ENCODE data around the gene LRBA.
"Not testable (repeated sequence)": the region's sequence is repeated elsewhere in the genome, so short reads cannot be mapped to it uniquely, and the experiment has no call there.

The LRBA gene

GRCh38 chr4:150943126-150943525 lies 72.0 kb downstream of the LRBA start:
- DNase-seq (ENCODE audit: low spot score): no peak

- no peak for DNase-seq (ENCODE audit: low spot score)
Measured at GRCh38 chr4:150942539-150942938, 72.5 kb downstream of the LRBA start.

- no peak for DNase-seq (ENCODE audit: low spot score)
Measured at GRCh38 chr4:150940123-150940522, 75.0 kb downstream of the LRBA start.

- DNase-seq (ENCODE audit: low spot score): no peak
Measured at GRCh38 chr4:150939530-150939929, 75.6 kb downstream of the LRBA start.

- no peak for DNase-seq (ENCODE audit: low spot score)
Measured at GRCh38 chr4:150938873-150939499, 76.1 kb downstream of the LRBA start.

- DNase-seq (ENCODE audit: low spot score): no peak
Measured at GRCh38 chr4:150938417-150938816, 76.7 kb downstream of the LRBA start.

- no peak for DNase-seq (ENCODE audit: low spot score)
Measured at GRCh38 chr4:150934022-150934421, 81.1 kb downstream of the LRBA start.

- DNase-seq (ENCODE audit: low spot score): no peak
Measured at GRCh38 chr4:150931796-150932195, 83.3 kb downstream of the LRBA start.

- DNase-seq (ENCODE audit: low spot score): no peak
Measured at GRCh38 chr4:150931005-150931404, 84.1 kb downstream of the LRBA start.

GRCh38 chr4:150923945-150924344 lies 91.1 kb downstream of the LRBA start:
- no peak for DNase-seq (ENCODE audit: low spot score)

GRCh38 chr4:150921486-150921885 lies 93.6 kb downstream of the LRBA start:
- not testable (repeated sequence) for DNase-seq (ENCODE audit: low spot score)

GRCh38 chr4:150918562-150918961 lies 96.5 kb downstream of the LRBA start:
- DNase-seq (ENCODE audit: low spot score): not testable (repeated sequence)

GRCh38 chr4:150911326-150911725 lies 103.8 kb downstream of the LRBA start:
- DNase-seq (ENCODE audit: low spot score): no peak

- no peak for DNase-seq (ENCODE audit: low spot score)
Measured at GRCh38 chr4:150909116-150909515, 106.0 kb downstream of the LRBA start.

- no peak for DNase-seq (ENCODE audit: low spot score)
Measured at GRCh38 chr4:150906987-150907633, 108.0 kb downstream of the LRBA start.

GRCh38 chr4:150904671-150905070 lies 110.4 kb downstream of the LRBA start:
- no peak for DNase-seq (ENCODE audit: low spot score)

- DNase-seq (ENCODE audit: low spot score): no peak
Measured at GRCh38 chr4:150903603-150904002, 111.5 kb downstream of the LRBA start.

- no peak for DNase-seq (ENCODE audit: low spot score)
Measured at GRCh38 chr4:150896497-150896896, 118.6 kb downstream of the LRBA start.

- no peak for DNase-seq (ENCODE audit: low spot score)
Measured at GRCh38 chr4:150890246-150890645, 124.8 kb downstream of the LRBA start.

- DNase-seq (ENCODE audit: low spot score): no peak
Measured at GRCh38 chr4:150889306-150889705, 125.8 kb downstream of the LRBA start.

GRCh38 chr4:150888625-150889024 lies 126.5 kb downstream of the LRBA start:
- DNase-seq (ENCODE audit: low spot score): no peak

- DNase-seq (ENCODE audit: low spot score): no peak
Measured at GRCh38 chr4:150888217-150888616, 126.9 kb downstream of the LRBA start.

GRCh38 chr4:150886597-150886996 lies 128.5 kb downstream of the LRBA start:
- DNase-seq (ENCODE audit: low spot score): no peak

- DNase-seq (ENCODE audit: low spot score): no peak
Measured at GRCh38 chr4:150884625-150885024, 130.5 kb downstream of the LRBA start.
